Activated CD8-positive, alpha-beta memory T cell treated with anti-CD3 and anti-CD28 coated beads for 48 hours (primary cell): ENCODE data around the gene RRP12.

Source experiments
- DNase-seq, 3 experiments: peaks; one replicate each; pipeline ENCODE4 v3.0.0-alpha.2; 2020; ENCODE audit warnings: low read depth in 2 of 3, low spot score in 2 of 3

Gene RRP12

DNA sequence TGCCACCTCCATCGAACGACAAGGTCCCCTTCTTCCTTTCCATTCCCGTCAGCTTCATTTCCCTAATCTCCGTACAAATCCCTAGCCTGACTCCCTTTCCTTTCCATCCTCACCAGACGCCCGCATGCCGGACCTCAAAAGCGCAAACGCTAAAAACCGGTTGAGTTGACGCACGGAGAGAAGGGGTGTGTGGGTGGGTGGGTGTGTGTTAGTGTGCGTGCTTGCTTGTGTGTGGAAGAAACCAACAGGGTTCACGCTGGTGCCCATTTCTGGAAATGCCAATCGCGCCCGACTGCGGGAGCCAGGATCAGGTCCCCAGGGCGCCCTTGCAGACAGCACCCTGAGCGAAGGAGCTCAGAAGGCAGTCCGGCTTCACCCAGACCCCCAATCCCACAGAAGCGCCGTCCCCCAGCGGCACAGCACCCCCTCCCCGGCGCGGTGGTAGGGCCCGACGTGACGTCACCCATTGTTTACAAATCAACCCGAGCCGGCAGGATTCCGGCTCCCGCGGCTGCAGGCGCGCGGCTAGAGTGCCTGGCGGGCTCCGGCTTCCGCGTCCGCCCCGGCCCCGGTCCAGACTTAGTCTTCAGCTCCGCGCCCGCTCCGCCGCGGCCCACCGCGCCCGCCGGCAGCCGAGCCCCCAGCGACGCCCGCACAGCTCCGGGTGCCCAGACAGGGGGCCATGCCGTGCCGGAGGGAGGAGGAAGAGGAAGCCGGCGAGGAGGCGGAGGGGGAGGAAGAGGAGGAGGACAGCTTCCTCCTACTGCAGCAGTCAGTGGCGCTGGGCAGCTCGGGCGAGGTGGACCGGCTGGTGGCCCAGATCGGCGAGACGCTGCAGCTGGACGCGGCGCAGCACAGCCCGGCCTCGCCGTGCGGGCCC is 82.1 kb downstream of the RRP12 start, which contains the start of gene FRAT1:
Gene FRAT1, plus strand, starts transcription at position 500 of the 880 bp plus-strand sequence. Its CDS starts 183 bp downstream, at position 683.
- peak; percentile 71 to 96 (median 76) for DNase-seq

DNA sequence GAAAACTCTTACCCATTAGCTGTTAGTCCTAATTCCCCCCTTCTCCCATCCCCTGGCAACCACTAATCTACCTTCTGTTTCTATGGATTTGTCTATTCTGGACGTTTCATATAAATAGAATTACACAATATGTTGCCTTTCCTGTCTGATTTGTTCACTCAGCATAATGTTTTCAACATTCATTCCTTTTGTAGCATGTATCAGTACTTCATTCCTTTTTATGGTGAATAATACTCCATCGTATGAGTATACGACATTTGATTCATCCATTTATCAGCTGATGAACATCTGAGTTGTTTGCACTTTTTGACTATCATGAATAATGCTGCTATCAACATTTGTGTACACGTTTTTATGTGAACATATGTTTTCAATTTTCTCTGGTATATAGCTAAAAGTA is 86.5 kb downstream of the RRP12 start:
- no peak for DNase-seq

DNA sequence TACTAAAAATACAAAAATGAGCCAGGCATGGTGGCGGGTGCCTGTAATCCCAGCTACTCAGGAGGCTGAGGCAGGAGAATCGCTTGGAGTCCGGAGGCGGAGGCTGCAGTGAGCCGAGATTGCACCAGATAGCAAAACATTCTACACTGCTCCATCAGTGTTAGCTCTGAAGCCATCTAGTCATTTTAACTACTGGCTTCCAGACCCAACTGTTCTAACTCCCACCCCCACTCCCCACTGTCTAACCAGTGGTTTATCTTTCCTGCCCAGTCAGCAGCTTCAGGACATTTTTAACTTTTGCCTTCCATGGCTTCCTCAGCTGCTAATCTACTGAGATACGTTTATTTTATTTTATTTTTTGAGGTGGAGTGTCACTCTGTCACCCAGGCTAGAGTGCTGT is 88.2 kb downstream of the RRP12 start:
- DNase-seq: no peak

DNA sequence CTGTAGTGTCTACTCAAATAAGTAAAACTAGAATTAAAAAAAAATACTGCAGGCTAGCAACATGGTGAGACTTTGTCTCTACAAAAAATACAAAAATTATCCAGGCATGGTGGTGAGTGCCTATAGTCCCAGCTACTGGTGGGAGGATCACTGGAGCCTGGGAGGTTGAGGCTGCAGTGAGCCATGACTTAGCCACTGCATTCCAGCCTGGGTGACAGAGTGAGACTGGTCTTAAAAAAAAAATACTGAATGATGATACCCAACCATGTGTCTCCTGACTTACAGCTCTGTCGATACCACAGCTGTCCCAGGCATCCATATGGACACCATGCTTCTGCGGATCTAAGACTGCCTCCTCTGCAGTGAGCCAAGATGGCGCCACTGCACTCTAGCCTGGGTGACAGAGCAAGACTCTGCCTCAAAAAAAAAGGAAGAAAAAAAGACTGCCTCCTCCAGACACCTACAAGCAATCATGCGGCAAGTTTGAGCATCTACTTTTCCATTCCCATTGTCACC is 90.0 kb downstream of the RRP12 start:
- DNase-seq: no peak

DNA sequence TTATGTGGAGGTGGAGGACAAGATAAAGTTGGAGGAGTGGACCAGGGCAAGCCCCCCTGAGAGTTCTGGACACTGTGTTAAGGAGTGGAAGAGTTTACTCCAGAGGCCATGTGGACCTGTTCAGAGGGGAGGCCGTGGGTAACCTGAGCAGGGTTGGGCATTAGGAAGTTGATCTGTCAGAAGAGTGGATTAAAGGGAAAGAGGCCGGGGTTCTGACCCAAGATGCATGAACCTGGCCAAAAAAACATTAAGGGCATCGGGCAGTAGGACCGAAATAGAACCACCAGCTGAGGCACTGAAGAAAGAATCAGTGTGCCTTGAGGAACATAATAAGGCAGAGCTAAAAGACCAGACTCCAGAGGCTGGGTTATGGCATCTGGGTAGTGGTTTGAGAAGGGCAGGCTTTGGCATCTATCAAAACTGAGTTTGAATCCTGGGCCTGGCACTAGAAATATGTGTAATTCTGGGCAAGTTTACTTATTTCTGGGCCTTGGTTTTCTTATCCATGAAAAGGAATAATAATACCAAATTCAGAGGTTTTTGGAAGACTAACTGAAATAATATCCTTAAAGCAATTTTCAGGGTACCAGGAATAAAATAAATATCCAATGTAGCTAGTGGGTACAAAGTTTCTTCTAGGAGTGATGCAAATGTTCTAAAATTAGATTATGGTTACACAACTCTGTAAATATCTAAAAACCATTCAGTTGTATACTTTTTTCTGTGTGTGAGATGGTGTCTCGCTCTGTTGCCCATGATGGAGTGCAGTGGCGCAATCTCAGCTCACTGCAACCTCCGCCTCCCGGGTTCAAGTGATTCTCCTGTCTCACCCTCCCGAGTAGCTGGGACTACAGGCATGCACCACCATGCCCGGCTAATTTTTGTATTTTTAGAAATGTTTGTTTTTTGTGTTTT is 93.0 kb downstream of the RRP12 start:
- DNase-seq: no peak

- DNase-seq: no peak
Measured at GRCh38 chr10:97307441-97307840, 93.7 kb downstream of the RRP12 start.
